Measurements from ENCODE around the gene NFIB.

Gene NFIB

DNA sequence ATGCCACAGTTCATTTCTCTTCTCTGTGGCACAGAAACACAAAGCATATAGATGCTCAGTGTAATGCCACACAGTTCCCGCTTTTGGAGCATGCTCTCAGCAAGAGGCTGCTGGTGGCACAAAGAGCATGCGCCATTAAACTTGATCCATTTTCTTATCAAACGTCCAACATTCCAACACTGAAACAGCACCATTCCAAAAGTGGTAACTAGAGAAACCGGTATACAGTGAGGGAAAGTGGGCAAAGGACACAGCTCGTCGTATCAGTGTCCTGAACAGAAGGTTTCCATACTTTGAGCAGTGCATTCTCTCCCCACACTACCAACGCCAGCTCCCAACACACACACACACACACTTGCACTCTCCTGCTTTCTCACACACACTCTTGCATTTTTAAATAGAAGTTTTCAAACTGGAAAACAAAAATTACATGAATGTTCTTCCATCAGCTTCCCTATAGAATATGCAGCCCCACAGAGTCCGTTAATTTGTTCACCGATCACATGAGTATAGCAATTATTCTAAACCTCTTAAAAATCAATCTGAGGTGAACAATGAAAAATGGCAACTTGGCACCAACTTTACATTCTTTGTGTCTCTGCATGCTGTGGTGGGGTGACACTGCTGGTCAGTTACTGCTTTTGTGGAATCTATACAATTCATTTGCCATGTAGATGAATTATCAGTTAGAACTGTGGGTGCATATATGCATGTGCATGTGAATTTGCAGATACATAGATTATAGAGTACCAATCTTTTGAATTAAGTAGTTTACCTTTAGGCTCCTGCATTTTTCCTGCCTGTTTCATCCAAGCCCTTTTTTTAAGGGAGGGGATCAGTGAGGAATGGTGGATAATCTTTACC lies 5.7 kb downstream of the NFIB start:
- in situ Hi-C loops (cut with MboI; ENCODE audit: low sequenced_read_pairs): no loop called here

DNA sequence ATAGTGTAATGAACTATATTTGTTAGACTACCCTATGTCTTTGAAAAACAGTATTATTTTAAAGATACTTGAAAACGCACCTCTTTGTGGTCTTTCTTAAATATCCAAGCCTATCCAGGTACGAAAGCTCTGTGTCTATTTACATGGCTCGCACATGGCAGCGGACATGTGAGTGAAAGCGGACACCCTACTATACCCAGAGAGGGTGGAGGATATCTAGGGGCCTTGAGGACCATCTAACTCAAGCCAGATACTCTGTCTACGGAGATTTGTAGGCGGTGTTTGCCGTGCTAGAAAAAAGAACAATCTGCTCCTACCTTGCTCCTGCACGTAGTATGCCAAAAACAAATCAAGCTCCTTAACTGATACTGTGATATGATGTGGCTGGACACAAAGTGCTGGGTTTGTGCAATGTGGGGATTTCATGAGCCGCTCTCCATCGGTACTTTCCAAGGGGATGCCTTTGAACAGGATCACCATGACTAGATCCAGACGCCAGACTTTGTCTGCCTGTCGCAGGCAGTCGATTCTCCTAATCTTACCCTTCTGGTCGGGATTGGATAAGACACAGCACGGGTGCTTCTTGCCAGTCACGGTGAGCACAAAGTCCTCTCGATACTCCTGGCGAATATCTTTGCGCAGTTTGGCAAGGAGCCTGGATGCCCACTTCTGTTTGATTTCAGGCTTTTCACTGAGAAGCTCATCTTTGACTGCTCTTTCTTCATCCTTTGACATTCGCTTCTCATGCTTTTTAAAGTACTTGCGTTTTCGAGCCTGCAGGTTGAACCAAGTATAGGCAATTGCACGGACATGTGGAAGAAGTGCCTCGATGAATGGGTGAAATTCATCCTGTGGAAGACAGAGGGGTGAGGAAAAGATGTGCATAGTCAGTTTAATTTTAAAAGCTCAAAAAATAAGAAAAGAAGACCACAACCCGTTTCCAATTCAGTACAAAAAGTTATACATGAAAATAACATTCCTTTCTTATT lies 7.0 kb downstream of the NFIB start:
- in situ Hi-C loops (cut with MboI; ENCODE audit: low sequenced_read_pairs): no loop called here

DNA sequence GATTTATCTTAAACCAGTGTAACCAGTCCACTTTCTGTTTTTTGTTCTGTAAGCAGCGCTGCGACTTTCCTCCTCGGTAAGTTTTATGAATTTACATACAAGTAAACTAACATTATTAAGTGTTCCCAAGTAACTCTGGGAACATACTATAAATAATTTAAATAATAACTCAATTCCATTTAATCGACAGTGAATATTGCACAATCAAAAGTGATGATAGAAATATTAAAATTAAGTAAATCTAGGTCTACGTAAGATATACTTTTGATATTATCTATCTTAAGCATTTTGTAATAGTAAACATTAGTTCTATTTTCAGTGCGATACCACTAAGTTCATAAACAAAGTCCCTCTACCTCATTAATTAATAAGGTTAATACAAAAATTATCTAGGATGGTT lies 7.8 kb downstream of the NFIB start:
- in situ Hi-C loops (cut with MboI; ENCODE audit: low sequenced_read_pairs): no loop called here

DNA sequence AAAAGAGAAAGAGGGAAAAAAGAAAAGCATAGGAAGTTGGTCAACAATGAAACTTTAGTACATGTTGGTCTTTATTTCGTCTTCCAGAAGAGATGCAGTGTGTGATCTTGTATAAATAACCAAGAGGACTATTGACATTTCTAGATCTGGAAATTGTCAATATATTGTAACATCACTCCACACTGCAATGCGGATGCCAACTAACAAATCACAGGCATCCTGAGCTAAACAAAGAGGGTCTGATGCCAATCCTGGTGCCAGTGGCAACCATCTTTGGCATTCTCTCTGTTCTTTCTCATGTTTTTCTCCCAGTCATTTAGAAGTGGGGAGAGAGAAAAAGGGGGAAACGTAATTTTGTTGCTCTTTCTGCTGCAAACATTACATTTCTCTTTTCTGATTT lies 9.7 kb downstream of the NFIB start:
- in situ Hi-C loops (cut with MboI; ENCODE audit: low sequenced_read_pairs): no loop called here

DNA sequence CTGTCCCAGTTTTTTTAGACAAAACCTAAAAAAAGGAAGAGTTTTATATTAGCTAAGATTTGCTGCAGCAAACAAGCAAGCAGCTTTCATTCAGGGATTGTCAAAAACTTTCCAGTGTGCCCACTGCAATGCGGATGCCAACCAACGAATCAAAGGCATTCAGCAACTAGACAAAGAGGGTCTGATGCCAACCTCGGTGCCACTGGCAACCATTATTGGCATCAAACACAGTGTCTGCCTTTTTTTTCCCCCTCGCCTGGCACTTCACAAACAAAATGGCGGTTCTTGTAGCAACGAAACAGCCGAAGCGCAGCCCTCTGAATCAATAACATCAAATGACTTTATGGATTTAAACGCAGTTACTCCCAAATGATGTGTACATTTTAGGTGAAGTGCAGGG lies 10.4 kb downstream of the NFIB start:
- in situ Hi-C loops (cut with MboI; ENCODE audit: low sequenced_read_pairs): no loop called here

DNA sequence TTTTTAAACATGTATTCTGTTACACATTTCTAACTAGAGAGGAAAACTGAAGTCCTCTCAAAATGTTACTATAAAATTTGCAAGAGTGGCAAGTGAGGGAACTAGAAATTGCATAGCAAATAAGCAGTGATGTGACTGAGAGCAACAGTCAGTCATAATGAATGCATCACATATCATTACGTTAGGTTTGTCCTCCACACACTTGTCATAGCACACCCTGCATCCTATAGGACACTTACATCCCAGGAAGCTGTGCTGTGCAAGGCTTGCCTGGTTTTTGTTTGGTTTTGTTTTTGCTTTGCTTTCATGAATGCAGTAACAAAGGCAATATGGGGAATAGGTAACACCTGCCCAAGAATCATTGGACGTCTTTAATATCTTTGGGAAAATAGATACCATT lies 10.8 kb downstream of the NFIB start:
- in situ Hi-C loops (cut with MboI; ENCODE audit: low sequenced_read_pairs): no loop called here

DNA sequence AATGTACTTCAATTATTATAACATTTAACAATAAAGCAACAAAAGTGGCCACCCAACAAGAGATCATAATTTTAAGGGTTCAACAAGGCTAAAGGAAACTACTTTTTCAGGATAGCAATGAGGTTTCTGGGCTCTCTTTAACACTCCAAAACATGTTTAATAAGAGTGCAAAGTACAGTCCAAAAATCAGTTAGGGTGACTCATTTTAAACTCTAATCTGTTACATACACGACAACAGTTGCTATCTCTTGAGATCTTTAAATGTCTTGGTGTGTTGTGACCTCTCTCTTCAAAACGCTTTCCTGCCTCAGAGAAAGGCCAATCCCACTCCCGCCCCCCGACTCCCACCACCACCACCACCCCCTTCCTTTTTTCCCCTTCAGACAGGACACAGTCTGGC lies 11.5 kb downstream of the NFIB start:
- in situ Hi-C loops (cut with MboI; ENCODE audit: low sequenced_read_pairs): no loop called here

DNA sequence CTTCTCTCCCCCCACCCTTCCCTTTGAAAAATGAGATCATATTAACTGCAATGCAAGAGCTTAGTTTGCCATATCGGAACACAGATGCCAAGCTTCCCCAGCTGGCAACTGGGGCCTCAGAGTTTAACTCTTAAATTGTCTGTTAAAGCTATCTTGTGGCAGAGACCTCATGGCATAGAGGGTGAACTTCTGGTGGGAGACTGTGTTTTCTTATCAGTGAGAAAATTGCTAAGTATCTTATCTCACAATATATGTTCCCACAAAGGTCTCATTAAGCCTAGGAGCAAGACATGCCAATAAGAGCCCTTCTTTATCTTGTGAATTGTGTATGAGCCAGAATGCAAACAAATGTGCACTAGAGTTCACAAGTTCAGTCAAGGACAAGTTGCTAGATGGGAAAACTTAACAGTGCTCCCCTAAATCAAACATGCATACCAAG lies 12.3 kb downstream of the NFIB start:
- in situ Hi-C loops (cut with MboI; ENCODE audit: low sequenced_read_pairs): no loop called here

DNA sequence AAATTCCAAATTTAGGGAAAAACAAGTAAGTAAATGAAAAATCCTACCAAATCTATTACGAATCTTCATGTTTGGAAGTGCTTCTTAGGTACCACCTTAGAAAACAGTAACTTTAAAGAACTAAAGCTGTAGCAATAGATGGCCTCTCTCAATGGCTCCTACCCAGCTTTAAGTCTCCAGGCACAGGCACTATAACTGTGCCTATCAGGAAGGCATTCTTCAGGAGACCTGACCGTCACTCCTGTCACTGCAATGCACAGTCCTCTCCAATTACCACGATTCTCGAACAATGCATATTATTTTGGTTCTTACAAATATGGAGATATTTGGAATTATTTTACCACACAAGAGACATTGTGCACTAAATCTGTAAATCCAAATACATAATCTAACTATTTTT lies 12.9 kb downstream of the NFIB start:
- in situ Hi-C loops (cut with MboI; ENCODE audit: low sequenced_read_pairs): no loop called here

DNA sequence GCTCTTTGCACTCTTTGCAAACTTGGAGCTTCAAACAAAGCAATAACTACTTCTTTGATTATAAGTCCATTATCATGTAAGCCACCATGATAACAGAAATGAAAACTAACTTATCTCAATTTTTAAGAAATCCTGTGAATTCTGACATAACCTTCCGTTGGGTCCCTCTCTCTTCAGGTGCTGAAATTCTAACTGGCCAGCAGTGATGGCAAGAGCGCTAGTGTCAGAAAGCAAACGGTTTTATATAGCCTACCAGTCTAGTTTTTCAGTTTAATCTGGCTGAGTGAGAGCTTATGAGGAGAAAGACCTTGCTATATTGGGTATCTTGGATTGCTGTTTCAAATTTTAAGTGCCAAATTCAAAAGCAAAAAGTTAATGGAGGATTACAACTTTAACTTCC lies 13.4 kb downstream of the NFIB start:
- in situ Hi-C loops (cut with MboI; ENCODE audit: low sequenced_read_pairs): no loop called here

DNA sequence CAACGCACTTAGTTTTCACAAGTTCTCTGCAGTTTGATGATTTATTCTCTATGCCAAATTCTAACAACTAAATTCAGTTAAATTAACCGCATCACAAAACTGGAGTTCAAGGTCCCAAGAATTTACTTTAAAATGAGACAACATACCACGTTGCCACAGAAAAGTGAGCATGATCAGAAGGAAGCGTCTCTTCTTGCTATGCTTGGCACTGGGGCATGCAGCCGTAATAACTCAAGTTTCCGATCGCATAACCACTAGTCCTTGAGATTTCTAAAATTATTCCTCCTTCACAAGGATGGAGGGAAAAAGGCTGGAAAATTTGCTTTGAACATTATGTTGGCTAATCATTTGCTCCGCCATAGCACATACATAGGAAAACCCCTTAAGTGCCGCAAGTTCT lies 13.9 kb downstream of the NFIB start:
- in situ Hi-C loops (cut with MboI; ENCODE audit: low sequenced_read_pairs): no loop called here

DNA sequence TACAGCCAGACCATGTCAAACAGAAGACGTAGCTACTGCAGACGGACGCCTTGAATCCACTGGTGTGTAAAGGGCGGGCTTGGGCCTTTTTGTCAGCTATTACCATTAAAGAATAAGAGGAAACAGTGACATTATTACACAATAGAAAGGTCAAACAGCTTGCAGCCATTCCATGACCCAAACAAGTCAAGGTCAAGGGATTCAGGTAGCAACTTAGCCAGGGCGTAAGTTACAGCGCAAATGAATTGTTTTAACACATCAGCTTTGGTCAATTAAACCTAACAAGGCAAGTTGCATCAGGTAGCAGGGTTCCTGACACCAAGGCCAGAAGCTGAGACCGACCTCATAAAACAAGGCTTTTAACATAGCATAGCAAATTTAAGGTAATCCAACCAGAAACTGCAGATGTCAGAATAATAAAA lies 15.3 kb downstream of the NFIB start:
- in situ Hi-C loops (cut with MboI; ENCODE audit: low sequenced_read_pairs): no loop called here

DNA sequence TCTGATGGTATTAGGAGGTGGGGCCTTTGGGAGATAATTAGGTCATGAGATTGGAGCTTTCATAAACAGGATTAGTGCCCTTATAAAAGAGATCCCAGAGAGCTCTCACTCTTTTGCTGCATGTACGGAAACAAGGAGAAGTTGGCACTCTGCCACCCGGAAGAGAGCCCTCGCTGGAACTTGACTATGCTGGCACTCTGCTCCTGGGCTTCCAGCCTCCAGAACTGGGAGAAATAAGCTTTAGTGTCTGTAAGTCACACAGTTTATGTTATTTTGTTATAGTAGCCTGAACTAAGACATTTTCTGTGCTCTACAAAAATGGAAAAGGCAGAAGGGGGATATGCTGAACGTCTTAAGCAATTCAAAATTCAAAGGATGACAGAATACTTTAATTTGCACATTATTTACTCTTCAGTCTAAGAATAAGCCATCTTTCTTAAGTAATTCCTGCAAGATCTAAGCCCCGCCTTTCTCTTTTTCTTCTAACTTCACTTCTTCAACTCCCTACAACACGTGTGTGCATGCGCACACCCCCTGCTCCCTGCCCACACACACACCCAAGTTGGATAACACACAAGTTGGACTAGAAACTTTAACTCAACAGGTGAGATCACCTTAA lies 17.3 kb downstream of the NFIB start:
- in situ Hi-C loops (cut with MboI; ENCODE audit: low sequenced_read_pairs): no loop called here

DNA sequence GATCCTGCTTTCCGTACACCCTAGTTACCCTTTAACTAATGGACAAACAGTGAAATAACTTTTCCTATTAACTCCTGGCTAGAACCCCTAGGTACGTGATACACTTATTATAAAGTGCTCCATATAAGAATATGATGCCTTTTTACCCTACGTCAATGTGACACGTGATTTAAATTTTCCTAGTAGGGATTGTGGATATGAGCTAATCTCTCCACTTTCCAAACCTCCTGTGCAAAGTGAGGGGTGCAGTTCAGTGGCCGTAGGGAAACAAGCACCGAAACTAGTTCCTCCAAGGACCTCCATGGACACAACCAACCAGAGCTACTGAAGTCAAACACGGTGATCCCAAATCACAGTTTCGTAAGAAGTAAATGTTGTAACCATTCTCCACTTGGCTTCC lies 19.3 kb downstream of the NFIB start:
- in situ Hi-C loops (cut with MboI; ENCODE audit: low sequenced_read_pairs): no loop called here

DNA sequence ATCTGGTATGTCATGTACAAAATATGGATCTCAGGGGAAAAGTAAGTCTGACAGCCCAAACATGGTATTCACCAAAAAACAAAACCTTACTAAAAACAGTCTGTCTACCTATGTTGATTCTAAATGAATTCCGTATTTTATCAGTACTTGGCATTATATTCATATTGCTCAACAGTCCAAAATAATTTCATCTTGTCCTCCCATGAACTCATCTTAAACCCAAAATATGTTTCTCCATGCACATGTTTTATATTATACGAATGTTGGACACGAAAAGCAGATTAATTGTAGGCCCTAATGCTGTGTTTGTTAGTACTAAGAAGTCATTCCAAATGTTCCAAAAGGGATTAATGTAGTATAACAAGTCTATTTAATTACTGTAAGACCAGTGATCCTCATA lies 20.1 kb downstream of the NFIB start:
- in situ Hi-C loops (cut with MboI; ENCODE audit: low sequenced_read_pairs): no loop called here

DNA sequence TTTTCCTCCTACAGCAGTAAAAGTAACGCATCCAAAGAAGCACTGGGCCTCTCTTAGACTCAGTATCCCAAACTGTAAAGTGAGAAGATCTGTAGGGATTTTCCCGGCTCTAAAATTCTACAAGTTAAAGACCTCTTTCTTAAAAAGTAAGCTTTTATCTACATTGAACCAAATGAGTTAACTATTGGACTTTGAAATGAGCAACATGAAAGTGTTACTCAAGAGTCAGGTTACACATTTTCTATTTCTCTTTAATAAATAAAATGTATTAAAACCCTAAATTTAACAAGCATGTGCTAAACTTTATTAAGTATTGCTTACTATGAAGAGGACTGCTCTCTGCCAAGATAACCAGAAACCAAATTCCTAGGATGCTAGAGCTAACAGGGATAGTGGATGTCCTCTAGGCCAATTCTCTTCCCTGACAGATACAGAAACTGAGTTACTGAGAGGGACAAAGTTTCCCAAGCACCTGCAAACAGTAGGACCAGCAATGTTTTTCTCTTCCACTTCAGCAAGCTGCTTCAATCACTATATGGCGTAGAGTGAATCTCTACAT lies 21.7 kb downstream of the NFIB start:
- in situ Hi-C loops (cut with MboI; ENCODE audit: low sequenced_read_pairs): no loop called here

DNA sequence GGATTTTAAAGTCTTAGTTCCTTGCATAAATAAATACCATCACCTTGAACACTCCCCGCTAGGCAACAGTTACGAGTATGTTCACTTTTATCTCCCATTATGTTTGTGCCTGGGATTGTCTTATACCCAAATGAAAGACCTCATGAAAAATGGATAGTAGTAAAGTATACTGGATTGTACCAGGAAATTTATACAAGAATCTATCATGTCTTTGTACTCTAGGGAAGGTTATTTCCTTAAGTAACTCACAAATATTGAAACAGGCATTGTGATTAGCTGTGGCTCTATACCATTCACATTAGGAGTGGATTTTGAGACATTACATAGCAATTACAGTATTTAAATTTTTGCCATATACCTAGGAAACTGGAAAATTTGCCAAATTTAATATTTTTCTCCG lies 24.0 kb downstream of the NFIB start:
- in situ Hi-C loops (cut with MboI; ENCODE audit: low sequenced_read_pairs): no loop called here

DNA sequence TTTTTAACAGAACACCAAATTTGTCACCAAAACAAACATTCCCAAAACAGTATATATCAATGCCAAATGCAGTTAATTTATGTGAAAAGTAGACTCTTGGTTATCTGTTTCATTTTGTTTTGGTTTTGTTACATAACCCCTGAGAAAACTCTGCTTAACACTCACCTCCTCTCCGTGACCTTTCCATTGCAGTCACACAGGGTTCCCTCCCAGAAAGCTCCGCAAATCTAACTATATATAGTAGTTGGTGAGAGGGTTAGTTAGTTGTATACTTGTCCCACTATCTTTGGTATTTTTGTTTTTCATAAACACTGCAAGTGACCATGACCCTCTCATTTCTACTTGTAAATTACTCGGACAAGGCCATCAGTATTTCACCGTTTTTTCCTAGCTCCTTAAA lies 25.5 kb downstream of the NFIB start:
- in situ Hi-C loops (cut with MboI; ENCODE audit: low sequenced_read_pairs): no loop called here

DNA sequence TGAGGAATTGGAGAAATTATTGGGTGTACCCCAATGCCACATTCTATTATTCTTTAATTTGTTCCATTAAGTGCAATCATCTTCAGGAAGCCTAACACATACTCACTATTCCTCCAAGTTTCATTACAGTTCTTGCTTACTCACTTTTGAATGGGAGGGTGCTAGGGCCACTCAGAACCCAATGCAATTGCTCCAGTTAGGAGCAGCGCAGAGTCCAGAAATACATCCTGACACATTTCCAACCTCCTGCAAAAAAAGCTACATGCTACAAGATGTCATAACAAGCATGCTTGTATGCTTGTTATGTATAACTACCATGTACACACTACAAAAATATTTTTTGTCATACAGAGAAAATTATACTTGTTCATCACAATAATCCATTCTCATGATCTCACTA lies 27.8 kb downstream of the NFIB start:
- in situ Hi-C loops (cut with MboI; ENCODE audit: low sequenced_read_pairs): no loop called here

DNA sequence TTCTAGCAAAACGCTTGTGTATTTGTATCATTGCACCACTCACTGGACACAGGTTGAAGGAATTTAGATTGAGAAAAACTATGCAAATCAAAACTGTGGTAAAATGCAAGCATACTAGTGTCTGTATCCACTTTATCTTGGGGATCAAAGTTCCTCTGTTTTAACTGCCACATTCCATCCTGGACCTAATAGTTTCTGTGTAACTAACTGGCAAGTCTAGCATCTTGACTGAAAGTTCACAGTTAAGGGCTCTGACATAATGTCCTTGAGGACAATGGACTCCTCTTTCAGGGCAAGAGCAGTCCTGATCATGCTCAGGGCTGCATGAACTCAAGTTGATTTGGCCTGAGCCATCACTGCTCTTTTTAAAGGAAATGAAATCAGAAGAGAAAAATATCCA lies 30.7 kb downstream of the NFIB start:
- in situ Hi-C loops (cut with MboI; ENCODE audit: low sequenced_read_pairs): no loop called here

DNA sequence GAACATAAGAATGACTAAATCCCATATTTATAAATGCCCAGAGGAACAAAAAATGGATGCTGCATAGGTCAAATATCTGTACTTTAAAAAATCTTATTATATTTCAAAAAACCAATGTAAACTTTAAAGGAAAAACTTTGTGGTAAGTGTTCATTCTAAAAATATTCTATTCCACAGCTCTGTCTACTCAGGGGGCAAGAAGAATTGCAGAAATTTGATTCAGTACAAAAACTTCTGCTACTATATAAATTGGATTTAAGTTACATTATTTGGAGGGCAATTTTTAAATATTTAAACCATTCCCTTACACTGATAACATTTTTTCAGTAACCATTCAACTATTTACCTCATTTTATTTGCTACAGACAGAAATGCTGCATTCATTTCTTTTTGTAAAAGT lies 32.1 kb downstream of the NFIB start:
- in situ Hi-C loops (cut with MboI; ENCODE audit: low sequenced_read_pairs): no loop called here

Measured in HL-60/S4 (cell line).